ENCODE measurements around the gene CYS1.

The CYS1 gene

GRCh38 chr2:10041711-10042110 lies 38.5 kb downstream of the CYS1 start:
- H3K9me3 ChIP-seq (ENCODE audit: control insufficient read depth, insufficient read depth, low read length) = no peaks in the 10 kb centered on the region
- no peak overlapping the region; the same call in 1 of the 2 replicates for H3K4me3 ChIP-seq (ENCODE audit: low read length)

GRCh38 chr2:10039658-10040410 lies 40.4 kb downstream of the CYS1 start:
- Histone ChIP-seq H3K27ac (ENCODE audit: low read length) (no peak overlapping the region), H3K4me1 (ENCODE audit: control insufficient read depth, insufficient read depth, low read length) (peaks cover 7% of the 10 kb centered on the region), H3K27me3 (ENCODE audit: control insufficient read depth, insufficient read depth, low read length) (peaks cover 1% of the 10 kb centered on the region; the same call in 1 of the 2 replicates), H3K4me3 (ENCODE audit: low read length) (no peak overlapping the region), H3K36me3 (ENCODE audit: control insufficient read depth, insufficient read depth, low read length) (no peaks in the 10 kb centered on the region; the same call in 1 of the 2 replicates), H3K9me3 (ENCODE audit: control insufficient read depth, insufficient read depth, low read length) (no peaks in the 10 kb centered on the region)
- WGBS (ENCODE audit: insufficient coverage, insufficient read length) = no CpG with 5 or more reads among the region's 16 CpGs
- no peak for DNase-seq (ENCODE audit: low read depth, low spot score)

More at GRCh38 chr2:10041711-10042110, 38.5 kb downstream of the CYS1 start:
- DNase-seq (ENCODE audit: low read depth, low spot score) = no peak
- Histone ChIP-seq H3K27ac (ENCODE audit: low read length) (no peak overlapping the region), H3K4me1 (ENCODE audit: control insufficient read depth, insufficient read depth, low read length) (peaks cover 6% of the 10 kb centered on the region; the same call in 1 of the 2 replicates), H3K27me3 (ENCODE audit: control insufficient read depth, insufficient read depth, low read length) (peaks cover 1% of the 10 kb centered on the region; the same call in 1 of the 2 replicates), H3K36me3 (ENCODE audit: control insufficient read depth, insufficient read depth, low read length) (no peaks in the 10 kb centered on the region; the same call in 1 of the 2 replicates)
- no CpG with 5 or more reads among the region's 14 CpGs for WGBS (ENCODE audit: insufficient coverage, insufficient read length)

GRCh38 chr2:10038716-10039115 lies 41.5 kb downstream of the CYS1 start:
- peaks cover 1% of the 10 kb centered on the region; the same call in 1 of the 2 replicates for H3K27me3 ChIP-seq (ENCODE audit: control insufficient read depth, insufficient read depth, low read length)
- no peak overlapping the region for H3K27ac ChIP-seq (ENCODE audit: low read length)
- no peak for DNase-seq (ENCODE audit: low read depth, low spot score)
- no peaks in the 10 kb centered on the region for H3K9me3 ChIP-seq (ENCODE audit: control insufficient read depth, insufficient read depth, low read length)
- no peak overlapping the region for H3K4me3 ChIP-seq (ENCODE audit: low read length)
- peaks cover 5% of the 10 kb centered on the region for H3K4me1 ChIP-seq (ENCODE audit: control insufficient read depth, insufficient read depth, low read length)
- H3K36me3 ChIP-seq (ENCODE audit: control insufficient read depth, insufficient read depth, low read length) = no peaks in the 10 kb centered on the region; the same call in 1 of the 2 replicates

GRCh38 chr2:10038123-10038522 lies 42.1 kb downstream of the CYS1 start:
- Histone ChIP-seq H3K27me3 (ENCODE audit: control insufficient read depth, insufficient read depth, low read length) (peaks cover 1% of the 10 kb centered on the region; the same call in 1 of the 2 replicates), H3K36me3 (ENCODE audit: control insufficient read depth, insufficient read depth, low read length) (no peaks in the 10 kb centered on the region; the same call in 1 of the 2 replicates), H3K9me3 (ENCODE audit: control insufficient read depth, insufficient read depth, low read length) (no peaks in the 10 kb centered on the region), H3K4me1 (ENCODE audit: control insufficient read depth, insufficient read depth, low read length) (peaks cover 5% of the 10 kb centered on the region), H3K4me3 (ENCODE audit: low read length) (no peak overlapping the region), H3K27ac (ENCODE audit: low read length) (no peak overlapping the region)
- no CpG with 5 or more reads among the region's 10 CpGs for WGBS (ENCODE audit: insufficient coverage, insufficient read length)
- no peak for DNase-seq (ENCODE audit: low read depth, low spot score)

GRCh38 chr2:10036095-10036884 lies 43.9 kb downstream of the CYS1 start:
- no CpG with 5 or more reads among the region's 14 CpGs for WGBS (ENCODE audit: insufficient coverage, insufficient read length)
- no peak for DNase-seq (ENCODE audit: low read depth, low spot score)
- no peak overlapping the region for H3K27ac ChIP-seq (ENCODE audit: low read length)

GRCh38 chr2:10035633-10036032 lies 44.6 kb downstream of the CYS1 start:
- Histone ChIP-seq H3K27me3 (ENCODE audit: control insufficient read depth, insufficient read depth, low read length) (no peaks in the 10 kb centered on the region), H3K9me3 (ENCODE audit: control insufficient read depth, insufficient read depth, low read length) (no peaks in the 10 kb centered on the region), H3K27ac (ENCODE audit: low read length) (no peak overlapping the region), H3K36me3 (ENCODE audit: control insufficient read depth, insufficient read depth, low read length) (no peaks in the 10 kb centered on the region; the same call in 1 of the 2 replicates), H3K4me1 (ENCODE audit: control insufficient read depth, insufficient read depth, low read length) (peaks cover 1% of the 10 kb centered on the region; the same call in 1 of the 2 replicates), H3K4me3 (ENCODE audit: low read length) (no peak overlapping the region)
- DNase-seq (ENCODE audit: low read depth, low spot score) = no peak
- whole genome bisulfite sequencing (ENCODE audit: insufficient coverage, insufficient read length) = no CpG with 5 or more reads among the region's 5 CpGs

More at GRCh38 chr2:10036095-10036884, 43.9 kb downstream of the CYS1 start:
- H3K27me3 ChIP-seq (ENCODE audit: control insufficient read depth, insufficient read depth, low read length) = no peaks in the 10 kb centered on the region
- no peak overlapping the region for H3K4me3 ChIP-seq (ENCODE audit: low read length)
- H3K36me3 ChIP-seq (ENCODE audit: control insufficient read depth, insufficient read depth, low read length) = no peaks in the 10 kb centered on the region; the same call in 1 of the 2 replicates
- no peaks in the 10 kb centered on the region for H3K9me3 ChIP-seq (ENCODE audit: control insufficient read depth, insufficient read depth, low read length)
- peaks cover 1% of the 10 kb centered on the region; the same call in 1 of the 2 replicates for H3K4me1 ChIP-seq (ENCODE audit: control insufficient read depth, insufficient read depth, low read length)

- Histone ChIP-seq H3K36me3 (ENCODE audit: control insufficient read depth, insufficient read depth, low read length) (no peaks in the 10 kb centered on the region; the same call in 1 of the 2 replicates), H3K9me3 (ENCODE audit: control insufficient read depth, insufficient read depth, low read length) (no peaks in the 10 kb centered on the region), H3K4me1 (ENCODE audit: control insufficient read depth, insufficient read depth, low read length) (peaks cover 1% of the 10 kb centered on the region), H3K27ac (ENCODE audit: low read length) (no peak overlapping the region), H3K4me3 (ENCODE audit: low read length) (no peak overlapping the region), H3K27me3 (ENCODE audit: control insufficient read depth, insufficient read depth, low read length) (no peaks in the 10 kb centered on the region)
- no peak for DNase-seq (ENCODE audit: low read depth, low spot score)
- WGBS (ENCODE audit: insufficient coverage, insufficient read length) = no CpG with 5 or more reads among the region's 3 CpGs
Observed at GRCh38 chr2:10035053-10035422, 45.2 kb downstream of the CYS1 start.

- H3K4me3 ChIP-seq (ENCODE audit: low read length) = no peak overlapping the region
- H3K27ac ChIP-seq (ENCODE audit: low read length) = no peak overlapping the region
- H3K9me3 ChIP-seq (ENCODE audit: control insufficient read depth, insufficient read depth, low read length) = no peaks in the 10 kb centered on the region
- peaks cover 1% of the 10 kb centered on the region for H3K4me1 ChIP-seq (ENCODE audit: control insufficient read depth, insufficient read depth, low read length)
- DNase-seq (ENCODE audit: low read depth, low spot score) = no peak
- no peaks in the 10 kb centered on the region; the same call in 1 of the 2 replicates for H3K36me3 ChIP-seq (ENCODE audit: control insufficient read depth, insufficient read depth, low read length)
- no peaks in the 10 kb centered on the region for H3K27me3 ChIP-seq (ENCODE audit: control insufficient read depth, insufficient read depth, low read length)
- no CpG with 5 or more reads among the region's 12 CpGs for WGBS (ENCODE audit: insufficient coverage, insufficient read length)
Observed at GRCh38 chr2:10034333-10035052, 45.7 kb downstream of the CYS1 start.

GRCh38 chr2:10033251-10034006 lies 46.8 kb downstream of the CYS1 start:
- Histone ChIP-seq H3K36me3 (ENCODE audit: control insufficient read depth, insufficient read depth, low read length) (no peaks in the 10 kb centered on the region; the same call in 1 of the 2 replicates), H3K27me3 (ENCODE audit: control insufficient read depth, insufficient read depth, low read length) (no peaks in the 10 kb centered on the region), H3K27ac (ENCODE audit: low read length) (no peak overlapping the region), H3K4me1 (ENCODE audit: control insufficient read depth, insufficient read depth, low read length) (peaks cover 3% of the 10 kb centered on the region), H3K9me3 (ENCODE audit: control insufficient read depth, insufficient read depth, low read length) (no peaks in the 10 kb centered on the region), H3K4me3 (ENCODE audit: low read length) (no peak overlapping the region)
- WGBS (ENCODE audit: insufficient coverage, insufficient read length) = no CpG with 5 or more reads among the region's 14 CpGs
- DNase-seq (ENCODE audit: low read depth, low spot score) = no peak

All from iPS DF 6.9 (cell line).